HEK293 (cell line): ENCODE measurements around the gene MAGEA10.

Source experiments
- ZNF121 ChIP-seq: fragments of 450-650 bp; formaldehyde crosslinking; IDR thresholded peaks from 2 replicates; pipeline ENCODE4 v1.5.1; 2016; ENCODE audit warnings: missing biosample characterization, missing genetic modification characterization
- ZNF174 ChIP-seq: fragments of 450-650 bp; formaldehyde crosslinking; IDR thresholded peaks from 2 replicates; pipeline ENCODE4 v1.5.0; 2017; ENCODE audit warnings: missing biosample characterization, mild to moderate bottlenecking, missing genetic modification characterization
- TF ChIP-seq, protein P1 (sequence below): fragments of 450-650 bp; formaldehyde crosslinking; IDR thresholded peaks from 2 replicates; pipeline ENCODE4 v1.5.1; 2016; ENCODE audit warnings: missing biosample characterization, missing genetic modification characterization

DNA sequence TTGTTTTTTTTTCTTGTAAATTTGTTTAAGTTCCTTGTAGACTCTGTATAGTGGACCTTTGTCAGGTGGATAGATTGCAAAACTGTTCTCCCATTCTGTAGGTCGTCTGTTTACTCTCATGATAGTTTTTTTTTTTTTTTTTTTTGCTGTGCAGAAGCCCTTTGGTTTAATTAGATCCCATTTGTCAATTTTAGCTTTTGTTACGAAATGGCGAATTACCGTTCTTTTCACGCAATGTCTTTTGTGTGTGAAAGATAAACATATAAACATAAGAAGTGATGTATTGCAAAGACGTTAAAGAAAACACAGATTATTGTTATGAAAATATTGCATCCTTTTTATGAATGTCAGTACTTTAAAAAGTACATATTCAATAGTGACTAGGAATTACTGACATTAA, 34.5 kb downstream of the MAGEA10 start:
- TF ChIP-seq, protein P1, sequence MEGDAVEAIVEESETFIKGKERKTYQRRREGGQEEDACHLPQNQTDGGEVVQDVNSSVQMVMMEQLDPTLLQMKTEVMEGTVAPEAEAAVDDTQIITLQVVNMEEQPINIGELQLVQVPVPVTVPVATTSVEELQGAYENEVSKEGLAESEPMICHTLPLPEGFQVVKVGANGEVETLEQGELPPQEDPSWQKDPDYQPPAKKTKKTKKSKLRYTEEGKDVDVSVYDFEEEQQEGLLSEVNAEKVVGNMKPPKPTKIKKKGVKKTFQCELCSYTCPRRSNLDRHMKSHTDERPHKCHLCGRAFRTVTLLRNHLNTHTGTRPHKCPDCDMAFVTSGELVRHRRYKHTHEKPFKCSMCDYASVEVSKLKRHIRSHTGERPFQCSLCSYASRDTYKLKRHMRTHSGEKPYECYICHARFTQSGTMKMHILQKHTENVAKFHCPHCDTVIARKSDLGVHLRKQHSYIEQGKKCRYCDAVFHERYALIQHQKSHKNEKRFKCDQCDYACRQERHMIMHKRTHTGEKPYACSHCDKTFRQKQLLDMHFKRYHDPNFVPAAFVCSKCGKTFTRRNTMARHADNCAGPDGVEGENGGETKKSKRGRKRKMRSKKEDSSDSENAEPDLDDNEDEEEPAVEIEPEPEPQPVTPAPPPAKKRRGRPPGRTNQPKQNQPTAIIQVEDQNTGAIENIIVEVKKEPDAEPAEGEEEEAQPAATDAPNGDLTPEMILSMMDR (tag by site-specific recombination): no peak
- TF ChIP-seq ZNF174 (tag by site-specific recombination) (no peak), ZNF121 (tag by site-specific recombination) (no peak)
